HG03039 (cell line): ENCODE data around the gene SEC14L5.
"Not testable (repeated sequence)": the region's sequence is repeated elsewhere in the genome, so short reads cannot be mapped to it uniquely, and the experiment has no call there.

Experiments
- ATAC-seq: cut with Tn5 transposase; IDR thresholded peaks from one replicate; pipeline ENCODE4 v1.9.1; 2021; ENCODE audit warnings: mild to moderate bottlenecking, moderate library complexity; ENCODE audit not compliant: unreplicated experiment

The SEC14L5 gene

DNA sequence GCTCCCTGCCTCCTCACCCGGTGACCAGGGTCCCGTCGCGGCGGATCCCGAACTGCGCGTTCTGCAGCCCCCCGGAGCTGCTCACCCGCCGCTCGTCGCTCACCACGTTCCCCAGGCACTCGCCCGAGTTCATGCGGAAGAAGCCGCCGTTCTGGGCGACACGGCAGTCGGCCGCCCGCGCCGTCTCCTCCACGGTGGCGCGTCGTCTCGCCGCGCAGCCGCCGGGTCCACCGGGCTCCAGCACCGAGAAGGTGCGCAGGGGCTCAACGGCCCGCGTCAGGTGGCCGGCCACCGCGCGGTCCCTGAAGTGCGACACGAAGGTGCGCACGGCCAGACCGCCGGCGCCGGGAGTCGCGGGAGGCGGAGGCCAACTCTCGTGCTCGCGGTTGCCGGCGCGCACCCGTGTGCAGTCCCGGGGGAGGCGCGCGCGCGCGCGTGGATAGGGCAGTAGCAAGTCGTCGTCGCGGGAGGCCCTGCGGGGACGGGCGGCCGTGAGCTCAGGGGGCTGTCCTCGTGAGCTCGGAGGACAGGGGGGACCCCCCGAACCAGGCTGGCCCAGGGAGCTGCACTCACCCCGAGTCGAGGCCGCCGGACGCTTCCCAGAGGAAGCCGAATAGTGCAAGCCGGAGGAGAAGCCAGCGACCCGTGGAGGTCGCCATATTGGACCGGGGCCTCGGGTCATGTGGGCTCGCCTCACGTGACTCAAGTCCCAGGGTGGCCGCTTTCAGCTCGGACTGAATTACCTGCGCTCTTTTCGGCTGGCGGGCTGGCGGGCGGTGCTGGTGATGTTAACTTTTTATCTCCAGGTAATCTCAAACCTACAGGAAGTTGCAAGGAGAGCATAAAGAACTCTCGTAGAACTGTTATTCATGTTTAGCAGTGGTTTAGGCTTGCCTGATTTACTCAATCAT, 75.4 kb downstream of the SEC14L5 start, which contains the start of gene NAGPA:
Gene NAGPA (minus strand): TSS at position 680 of the 911 bp plus-strand sequence. CDS start 21 bp downstream, at position 659.
- peak; percentile 84 for ATAC-seq

DNA sequence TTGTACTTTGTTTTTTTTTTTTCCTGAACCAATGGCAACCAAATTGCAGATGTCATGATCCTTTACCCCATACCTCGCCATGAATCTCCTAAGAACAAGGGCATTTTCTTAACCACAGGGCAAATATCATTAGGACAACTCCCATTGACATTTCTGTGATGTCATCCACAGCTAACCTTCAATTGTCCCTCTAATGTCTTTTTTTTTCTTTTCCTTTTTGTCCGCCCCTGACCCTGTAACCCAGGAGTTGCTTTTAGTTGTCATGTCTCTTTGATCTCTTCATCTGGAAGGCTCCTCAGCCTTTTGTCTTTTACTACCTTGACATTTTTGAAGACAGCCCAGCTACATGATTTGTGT, 76.0 kb downstream of the SEC14L5 start:
- ATAC-seq: no peak

DNA sequence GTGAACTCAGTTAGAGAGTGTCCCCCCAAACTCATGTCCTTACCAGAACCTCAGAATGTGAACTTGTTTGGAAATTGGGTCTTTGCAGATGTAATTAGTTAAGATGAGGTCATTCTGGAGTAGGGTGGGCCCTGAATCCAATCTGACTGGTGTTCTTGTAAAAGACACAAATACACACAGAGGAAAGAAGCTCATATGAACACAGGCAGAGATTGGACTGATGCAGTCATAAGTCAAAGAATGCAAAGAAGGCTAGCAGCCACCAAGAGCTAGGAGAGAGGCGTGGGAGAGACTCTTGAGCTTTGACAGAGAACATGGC, 77.7 kb downstream of the SEC14L5 start:
- no peak for ATAC-seq

DNA sequence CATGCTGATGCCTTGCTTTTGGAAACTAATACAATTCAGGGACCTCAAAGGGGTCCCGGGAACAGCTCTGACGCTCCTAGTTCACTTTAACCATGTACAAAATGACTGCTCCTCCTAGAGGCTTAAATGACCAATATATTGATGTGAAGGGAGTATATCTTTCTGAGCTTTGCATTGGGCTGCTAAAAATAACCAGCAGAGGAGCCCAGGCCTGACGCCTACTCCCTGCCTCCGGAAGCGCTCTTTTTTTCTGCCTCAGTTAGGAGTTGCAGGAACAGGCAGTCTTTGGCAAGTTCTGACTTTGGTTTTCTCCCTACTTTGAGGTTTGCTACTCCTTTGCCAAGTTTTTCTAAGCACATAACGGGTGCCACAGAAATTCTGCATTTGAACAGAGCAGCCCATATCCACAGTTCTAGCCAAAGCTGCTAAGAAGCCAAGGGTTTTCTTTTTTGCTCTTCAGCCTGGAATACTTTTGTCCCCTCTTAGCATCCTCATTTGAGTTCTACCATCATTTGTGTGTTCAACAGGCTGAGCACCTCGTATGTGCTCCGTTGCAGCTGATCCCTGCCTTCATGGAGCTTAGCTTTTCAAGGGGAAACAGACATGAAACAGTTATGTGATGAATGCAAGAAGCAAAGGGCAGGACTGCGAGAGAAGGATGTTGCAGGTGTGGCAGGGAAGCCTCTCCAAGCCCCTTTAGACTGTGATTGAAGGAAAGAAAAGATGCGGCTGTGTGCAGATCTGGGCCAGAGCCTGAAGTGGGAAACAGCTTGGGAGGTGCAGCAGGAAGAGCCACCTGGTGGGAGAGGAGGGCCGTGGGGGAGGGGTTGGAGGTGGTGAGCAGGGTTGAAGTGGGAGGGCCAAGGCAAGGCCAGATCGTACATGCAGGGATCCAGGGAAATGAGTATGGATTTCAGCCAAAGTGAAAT, 78.4 kb downstream of the SEC14L5 start:
- no peak for ATAC-seq

DNA sequence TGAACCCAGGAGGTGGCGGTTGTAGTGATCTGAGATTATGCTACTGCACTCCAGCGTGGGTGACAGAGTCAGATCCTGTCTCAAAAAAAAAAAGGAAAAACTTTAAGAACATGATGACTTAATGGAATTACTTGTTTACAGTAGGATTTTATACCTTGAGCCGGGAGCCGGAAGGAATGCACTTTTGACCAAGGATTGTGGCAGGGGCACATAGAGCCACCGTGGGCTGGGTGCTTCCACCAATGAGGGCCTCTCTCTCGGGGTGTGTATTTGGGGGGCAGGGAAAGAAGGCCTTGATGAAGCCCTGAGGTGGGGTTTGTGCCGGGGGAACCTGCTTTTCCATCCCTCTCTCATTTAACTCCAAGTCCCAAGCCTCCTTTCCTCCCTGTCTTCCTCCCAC, 82.3 kb downstream of the SEC14L5 start:
- no peak for ATAC-seq

DNA sequence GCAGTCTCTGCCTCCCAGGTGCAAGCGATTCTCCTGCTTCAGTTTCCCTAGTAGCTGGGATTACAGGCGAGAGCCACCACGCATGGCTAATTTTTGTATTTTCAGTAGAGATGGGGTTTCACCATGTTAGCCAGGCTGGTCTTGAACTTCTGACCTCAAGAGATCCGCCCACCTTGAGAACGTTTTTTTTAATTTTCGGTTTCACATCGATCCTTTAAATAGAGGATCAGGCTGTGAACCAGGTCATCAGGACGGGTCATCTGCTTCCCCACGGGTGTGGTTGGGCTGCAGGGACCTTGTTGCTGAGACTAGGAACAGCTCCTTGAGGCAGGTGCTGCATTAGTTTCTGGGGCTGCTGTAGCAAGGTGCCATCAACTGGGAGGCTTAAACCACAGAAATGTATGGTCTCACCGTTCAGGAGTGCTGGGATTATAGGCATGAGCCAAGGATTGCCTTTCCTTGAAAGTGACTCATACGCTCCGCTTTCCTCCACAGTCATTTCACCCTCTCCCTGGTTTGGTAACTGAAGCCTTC, 83.5 kb downstream of the SEC14L5 start:
- no peak for ATAC-seq

DNA sequence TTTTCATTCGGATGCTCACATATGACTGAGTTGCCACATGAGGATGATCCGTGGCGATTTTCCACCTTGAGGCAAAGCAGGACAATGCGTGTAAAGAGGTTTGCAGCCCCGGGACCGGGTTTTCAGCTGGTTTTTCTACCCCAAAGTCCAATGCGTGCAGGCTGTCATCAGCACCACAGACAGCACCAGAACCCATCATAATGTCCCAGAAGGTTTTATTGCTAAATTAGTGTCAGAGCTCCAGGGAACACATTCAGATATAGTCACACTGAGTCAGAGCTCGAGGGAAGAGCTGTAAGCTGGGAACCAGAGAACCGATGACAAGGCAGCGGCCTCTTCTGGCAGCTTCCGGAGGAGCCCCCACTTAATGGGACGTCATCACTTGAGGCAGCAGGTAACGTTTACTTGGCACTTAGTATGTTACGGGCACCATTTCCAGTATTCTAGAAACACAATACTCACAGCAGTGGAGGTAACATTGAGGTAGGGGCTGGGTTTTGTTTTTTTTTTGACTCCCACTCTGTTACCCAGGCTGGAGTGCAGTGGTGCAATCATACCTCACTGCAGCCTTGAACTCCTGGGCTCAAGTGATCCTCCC, 84.5 kb downstream of the SEC14L5 start:
- ATAC-seq: no peak

DNA sequence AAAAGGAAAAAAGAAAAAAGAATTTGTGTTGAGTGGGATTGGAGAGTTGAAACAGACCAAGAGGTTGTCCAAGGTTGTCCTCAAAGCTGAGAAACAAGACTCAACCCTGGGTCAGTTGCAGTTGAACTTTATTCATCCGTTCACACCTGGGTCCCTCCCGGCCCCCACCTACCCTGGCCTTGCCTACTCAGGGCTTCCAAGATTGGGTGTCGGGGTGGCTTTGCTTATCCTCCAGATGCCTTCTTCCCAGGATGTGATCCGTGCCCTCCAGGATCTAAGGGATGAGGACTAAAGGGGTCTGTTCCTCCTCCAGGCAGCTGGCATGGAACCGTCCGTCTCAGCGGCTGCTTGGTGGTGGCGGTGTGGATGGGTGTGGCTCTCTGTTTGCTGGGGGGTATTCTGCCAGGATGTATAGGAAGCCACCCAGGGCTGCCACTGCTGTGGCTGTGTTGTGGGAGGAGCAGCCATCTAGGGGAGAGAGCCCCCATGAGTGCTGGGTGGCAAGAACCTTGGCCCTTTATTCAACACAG, 85.9 kb downstream of the SEC14L5 start:
- ATAC-seq: no peak

DNA sequence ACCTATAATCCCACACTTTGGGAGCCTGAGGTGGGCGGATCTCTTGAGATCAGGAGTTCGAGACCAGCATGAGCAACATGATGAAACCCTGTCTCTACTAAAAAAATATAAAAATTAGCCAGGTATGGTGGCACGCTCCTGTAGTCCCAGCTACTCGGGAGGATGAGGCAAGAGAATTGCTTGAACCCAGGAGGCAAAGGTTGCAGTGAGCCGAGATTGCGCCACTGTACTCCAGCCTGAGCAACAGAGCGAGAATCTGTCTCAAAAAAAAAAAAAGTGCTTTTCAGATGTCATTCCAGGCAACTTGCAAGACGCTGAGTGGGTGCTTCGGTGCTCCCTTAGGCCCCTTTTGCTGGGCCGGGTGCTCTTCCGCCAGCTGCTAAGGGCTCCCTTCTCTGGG, 86.5 kb downstream of the SEC14L5 start:
- ATAC-seq: not testable (repeated sequence)

DNA sequence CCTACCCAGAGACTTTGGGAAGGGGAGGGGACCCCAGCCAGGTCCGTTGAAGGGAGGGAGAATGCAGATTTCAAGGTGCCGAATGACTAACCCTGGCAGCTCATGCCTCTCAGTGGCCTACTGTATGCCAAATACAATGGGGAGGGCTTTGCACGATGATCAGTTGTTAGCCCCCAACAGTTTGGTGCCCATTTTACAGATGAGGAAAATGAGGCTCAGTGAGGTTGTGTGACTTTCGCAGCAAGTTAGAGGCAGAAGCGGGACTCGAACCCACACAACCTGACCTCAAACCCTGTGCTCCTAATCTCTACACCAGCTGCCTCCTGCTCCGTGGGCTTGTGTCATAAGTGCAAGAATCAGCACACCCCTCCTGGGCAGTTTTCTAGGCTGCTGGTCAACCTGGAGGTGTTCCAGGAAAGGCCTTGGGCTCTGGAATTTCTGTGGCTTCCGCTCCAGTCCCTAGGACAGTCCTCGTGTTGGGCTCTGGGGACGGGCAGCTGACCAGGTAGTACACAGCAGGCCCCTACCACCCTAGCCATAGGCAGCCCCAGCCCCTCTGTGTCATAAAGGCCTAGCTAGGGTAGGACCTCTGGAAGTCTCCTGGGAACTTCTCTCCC, 87.5 kb downstream of the SEC14L5 start:
- ATAC-seq: no peak

DNA sequence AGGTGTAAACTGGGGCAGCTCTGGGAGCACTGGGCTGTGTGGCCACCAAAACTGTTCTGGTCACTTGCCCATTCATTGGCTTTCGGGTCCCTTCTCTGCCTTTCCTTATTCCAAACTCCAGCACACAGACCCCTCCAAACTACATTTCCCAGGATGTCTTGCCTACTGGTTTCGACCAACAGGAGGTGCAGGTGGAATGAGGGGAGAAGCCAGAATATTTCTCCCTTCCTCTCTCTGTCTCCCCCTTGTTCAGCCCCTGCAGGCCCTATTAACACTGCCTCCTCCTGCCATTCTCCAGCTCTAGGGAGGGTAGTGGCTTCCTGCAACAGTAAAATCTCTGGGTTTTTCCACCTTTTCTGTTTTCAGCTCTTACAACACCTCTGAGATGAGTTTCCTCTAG, 88.8 kb downstream of the SEC14L5 start:
- ATAC-seq: no peak

DNA sequence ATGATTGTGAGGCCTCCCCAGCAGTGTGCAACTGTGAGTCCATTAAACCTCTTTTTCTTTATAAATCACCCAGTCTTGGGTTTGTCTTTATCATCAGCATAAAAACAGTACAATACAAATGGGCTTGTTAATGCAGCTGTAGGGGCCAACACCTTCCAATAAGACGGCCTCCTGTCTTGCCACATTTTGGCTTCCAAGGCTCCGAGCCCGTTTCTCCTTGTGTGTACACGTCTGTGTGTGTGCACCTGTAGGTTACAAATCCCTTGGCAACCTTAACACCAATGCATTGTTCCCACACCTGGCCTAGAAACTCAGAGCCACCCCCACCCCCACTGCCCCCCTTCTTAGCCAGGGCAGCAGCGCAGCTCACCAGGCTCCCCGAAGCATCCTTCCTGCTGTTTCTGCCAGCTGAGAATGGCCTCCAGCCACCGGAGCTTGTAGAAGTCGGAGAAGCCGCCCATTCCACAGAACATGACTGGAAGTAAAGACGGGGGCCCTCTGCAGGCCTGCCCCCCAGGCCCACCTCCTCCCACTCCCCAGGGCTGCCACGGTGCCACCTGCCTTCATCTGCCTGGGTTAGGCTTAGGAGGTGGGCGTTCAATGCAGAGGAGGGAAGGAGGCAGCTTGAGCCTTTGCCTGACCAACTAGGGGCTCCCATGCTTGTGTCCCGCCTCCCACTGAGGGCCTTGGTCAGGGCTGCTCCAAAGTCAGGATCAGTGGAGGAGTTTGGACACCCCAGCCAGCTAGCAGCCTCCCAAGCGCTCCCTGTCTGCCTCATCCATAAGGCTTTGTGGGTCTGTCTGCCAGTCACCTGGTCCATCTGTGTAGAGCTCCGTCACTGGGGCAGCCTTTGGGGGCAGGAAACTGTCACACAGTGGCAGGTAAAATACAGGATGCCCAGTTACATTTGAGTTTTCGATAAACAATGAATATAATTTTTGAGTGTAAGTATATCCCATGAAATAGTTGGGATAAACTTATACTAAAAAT, 97.0 kb downstream of the SEC14L5 start:
- no peak for ATAC-seq

DNA sequence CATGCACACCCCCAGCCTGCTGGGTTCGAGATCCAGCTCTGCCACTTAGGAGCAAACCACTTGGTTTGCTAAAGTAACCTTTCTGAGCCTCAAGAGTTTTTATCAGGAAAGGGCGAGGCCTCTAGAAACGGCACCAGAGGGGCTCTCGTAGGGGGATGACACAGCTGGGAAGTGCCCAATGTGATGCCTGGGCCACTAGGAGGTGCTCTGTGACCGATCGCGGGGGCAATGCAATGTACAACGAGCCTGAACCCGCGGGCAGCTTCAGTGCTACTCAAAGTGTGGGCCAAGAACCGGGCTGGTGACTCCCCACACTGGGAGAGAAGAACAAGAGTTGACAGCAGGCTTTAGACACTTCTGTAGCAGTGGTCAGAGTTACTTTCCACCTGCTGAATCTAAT, 98.2 kb downstream of the SEC14L5 start:
- ATAC-seq: no peak

DNA sequence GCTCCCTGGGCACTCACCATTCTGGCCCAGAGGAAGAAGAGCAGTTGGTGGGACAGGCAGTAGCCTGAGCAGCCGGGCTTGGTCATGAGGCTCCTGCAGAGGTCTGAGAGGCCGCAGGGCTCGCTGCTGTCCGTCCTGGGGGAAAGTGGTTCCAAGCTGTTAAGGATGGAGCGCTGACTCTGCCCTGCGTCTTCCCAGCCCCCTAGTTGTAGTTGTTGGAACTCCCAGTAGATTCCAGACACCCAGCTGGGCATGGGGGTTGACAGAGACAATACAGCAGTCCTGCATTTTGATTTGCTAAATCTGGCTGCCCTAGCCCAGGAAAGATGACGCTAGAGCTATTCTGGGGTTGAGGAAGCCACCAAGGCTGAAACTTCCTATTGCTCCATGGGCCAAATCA, 100.3 kb downstream of the SEC14L5 start:
- ATAC-seq: no peak

DNA sequence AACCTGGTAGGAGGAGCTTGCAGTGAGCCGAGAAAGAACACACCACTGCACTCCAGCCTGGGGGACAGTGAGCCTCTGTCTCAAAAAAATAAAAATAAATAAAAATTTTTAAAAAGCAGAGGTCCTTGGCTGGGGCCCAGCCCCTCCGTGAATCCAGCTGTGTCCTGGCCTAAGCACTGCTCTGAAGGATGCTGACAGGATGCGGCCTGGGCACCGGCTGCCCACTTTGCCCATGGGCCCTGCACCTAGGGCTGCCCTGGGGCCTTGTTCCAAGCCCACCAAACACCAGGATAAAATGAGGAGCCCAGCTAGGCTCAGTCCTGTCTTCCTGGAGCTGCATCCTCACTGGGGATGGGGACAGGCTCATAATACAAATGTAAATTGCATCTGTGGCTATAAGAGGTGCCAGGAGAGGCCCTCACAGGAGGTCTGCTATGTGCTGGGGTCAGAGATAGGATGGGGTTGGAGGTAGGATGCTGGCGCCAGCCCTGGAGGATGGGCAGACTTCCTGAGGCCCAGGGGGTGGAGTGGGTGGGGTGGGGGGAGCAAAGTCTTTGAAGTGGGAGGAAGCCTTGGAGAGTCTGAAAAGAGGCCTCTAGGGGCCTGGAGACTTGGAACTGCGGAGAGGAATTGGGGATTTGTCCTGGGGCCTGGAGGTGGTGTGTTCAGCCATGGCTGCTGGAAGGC, 101.4 kb downstream of the SEC14L5 start:
- no peak for ATAC-seq

DNA sequence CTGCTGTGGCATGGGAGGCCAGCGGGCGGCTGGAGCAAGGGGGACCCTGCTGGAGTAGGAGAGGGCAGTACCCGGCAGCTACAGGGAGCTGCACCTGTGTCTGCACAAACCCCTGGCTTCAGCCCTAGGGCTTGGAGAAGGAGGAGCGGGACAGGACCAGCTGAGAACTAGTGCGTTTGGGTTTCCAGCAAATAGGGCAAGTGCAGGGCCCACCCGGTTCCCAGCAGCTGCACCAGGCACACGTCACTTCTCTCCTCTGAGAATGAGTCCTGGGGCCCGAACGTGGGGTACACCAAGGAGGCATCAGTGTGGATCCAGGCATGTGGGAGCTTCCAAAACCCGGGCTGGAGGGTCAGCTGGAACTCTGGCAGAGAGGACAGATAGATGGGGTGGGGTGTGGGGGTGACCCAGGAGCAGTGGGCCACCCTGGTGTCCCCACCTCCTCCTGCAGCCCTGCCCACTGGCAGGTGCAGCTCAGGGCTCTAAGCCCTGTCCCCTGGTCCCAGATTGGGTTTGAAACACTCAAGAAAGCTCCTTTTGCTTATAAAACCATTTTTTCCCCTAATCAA, 102.0 kb downstream of the SEC14L5 start:
- no peak for ATAC-seq

DNA sequence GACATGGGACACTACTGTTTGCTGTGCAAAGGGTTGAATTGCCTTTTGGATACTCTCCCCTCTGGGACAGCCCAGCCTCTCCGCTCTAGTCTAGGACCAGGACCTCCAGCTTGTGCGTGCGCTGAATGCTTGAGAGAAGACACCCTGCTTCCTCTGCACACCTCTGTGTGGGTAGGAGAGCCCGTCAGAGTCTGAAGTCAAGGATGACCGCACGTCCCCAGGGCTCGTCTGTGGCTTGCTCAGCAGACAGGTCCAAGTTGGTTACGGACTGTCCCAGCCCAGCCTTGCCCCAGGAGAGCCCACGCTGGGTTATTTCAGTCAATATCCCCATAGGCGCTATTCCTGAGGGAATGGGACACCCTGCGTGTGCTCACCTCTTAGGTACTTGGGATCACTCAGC, 103.9 kb downstream of the SEC14L5 start:
- no peak for ATAC-seq
